HG03103 (cell line): ENCODE measurements around the gene ANKRD11.
"Not testable (repeated sequence)": the region's sequence is repeated elsewhere in the genome, so short reads cannot be mapped to it uniquely, and the experiment has no call there.

Source experiments
- ATAC-seq: cut with Tn5 transposase; IDR thresholded peaks from one replicate; pipeline ENCODE4 v1.9.1; 2021; ENCODE audit warnings: low read depth; ENCODE audit not compliant: unreplicated experiment

ANKRD11 gene

DNA sequence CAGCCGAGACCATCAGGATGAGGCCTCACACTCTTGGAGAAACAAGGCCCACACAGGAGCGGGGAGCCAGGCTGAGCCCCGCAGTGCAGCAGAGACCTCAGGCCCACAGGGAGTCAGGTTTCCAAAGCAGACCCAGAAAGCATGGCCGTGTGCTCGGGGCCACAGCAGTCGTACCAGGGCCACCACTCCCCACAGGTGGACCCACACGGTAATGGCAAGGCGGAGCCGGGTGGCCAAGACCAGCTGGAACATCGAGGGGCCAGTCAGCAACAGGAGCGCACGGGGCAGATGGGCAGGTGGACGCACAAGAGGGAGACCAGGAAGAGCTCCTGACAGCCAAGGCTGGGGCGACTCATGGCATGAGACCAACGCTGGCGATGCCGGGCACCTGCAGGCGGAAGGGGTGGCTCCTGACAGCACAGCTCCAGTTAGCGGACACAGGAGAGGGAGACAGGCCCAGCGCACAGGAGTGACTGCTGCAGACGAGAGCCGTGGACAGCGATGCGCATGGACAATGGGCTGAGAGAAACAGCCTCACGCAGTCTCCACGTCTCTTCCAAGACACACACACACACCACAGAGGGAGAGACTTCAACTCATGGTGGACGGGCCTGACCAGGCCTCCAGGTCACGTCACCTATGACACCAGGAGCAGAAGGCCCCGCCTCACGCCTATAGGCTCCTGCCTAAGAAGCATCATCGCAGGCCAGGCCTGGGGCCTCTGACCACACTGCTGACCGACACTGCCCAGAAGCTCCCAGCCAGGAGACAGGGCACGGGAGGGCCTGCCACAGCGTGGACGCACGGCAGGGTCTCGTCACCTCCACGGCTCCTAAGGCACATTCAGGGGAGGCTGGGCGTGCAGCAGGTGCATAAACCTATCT is 214.3 kb downstream of the ANKRD11 start:
- ATAC-seq, result no peak

DNA sequence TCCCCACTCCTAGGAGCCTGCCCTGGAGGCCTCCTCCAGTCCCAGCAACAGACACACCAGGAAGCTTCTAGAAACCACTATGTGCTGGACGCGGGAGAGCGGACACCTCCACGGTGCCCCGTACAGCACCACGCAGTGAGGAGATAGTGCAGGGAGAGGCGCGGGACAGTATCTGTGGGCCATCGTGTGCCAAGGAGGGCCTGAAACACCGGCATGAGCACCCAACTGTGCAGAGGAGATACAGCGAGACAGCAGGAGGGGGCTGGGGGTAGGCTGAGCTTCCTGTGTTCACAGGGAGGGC is 215.1 kb downstream of the ANKRD11 start:
- ATAC-seq, result no peak

DNA sequence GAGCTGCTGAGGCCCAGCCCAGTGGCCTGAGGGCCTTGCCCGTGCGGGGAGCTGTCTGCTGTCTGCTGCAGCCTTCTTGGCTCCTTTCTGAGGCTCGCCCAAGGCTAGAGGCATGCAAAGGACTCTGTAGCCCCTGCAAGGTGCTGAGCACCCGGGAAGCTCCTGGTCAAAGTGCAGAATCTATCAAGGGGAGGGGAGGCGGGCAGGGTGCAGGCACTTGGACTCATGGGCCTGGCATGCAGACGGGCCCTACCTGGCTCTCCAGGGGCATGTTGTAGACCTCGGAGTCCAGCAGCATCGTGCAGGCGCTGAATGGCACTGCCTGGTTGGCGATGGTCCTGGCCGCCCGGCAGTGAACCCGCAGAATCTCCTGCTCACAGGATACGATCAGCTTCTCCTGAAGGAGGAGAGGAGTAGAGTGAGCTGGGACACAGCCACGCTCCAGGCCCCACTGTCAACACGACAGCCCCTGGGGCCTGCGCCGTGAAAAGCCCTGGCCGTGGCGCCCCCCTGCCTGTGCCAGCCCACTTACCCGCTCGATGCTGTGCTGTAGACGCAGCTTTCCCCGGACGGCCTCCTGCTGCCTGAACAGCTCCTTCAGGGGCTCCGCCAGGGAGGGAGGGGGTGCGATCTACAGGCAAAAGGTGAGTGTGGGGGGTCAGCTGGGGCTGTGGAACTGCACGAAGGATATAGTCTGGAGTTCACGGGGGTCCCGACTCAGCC is 215.6 kb downstream of the ANKRD11 start:
- ATAC-seq, result no peak

DNA sequence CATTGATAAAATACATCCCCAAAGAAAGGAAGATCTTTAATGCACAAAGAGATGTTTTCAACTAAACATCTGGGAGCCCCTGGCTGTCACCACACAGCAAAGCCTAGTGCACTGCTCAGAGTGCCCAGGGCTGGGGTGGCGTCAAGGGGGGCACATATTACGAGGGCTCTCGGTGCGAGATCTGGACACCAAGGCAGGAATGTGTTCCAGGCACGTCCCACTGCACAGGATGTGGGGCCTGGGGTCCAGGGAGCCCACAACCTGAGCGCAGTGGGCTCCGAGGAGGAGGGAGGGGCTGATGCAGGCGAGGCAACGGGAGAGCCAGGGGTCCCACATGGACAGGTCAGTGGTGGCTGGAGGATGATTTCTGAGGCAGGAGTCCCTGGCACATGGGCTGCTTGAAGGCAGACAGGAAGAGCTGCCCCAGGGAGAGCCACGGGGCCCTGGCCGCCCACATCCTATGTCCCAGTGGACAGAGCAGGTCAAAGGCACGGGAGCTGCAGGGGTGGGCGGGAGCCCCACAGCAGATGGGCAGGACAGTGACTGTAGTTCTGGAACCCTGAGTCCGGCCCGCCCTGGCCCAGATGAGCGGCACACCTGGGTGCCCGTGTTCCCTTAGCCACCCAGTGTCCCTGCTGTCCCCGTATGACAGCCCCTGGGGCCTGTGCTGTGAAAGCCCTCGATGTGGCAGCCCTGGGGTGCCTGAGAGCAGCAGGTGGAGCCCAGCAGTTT is 216.5 kb downstream of the ANKRD11 start:
- no peak for ATAC-seq

DNA sequence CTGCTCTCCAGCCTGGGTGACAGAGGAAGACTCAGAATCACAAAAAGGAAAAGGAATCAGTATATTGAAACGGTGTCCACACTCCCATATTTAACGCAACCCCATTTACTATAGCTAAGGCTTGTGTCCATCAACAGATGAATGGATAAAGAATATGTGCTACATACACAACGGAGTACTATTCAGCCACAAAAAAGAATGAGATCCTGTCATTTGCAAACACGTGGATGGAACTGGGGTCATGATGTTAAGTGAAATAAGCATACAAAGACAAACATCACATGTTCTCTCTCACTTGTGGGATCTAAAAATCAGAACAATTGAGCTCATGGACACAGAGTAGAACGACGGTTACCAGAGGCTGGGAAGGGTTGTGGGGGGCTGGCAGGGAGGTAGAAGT is 217.7 kb downstream of the ANKRD11 start:
- no peak for ATAC-seq

DNA sequence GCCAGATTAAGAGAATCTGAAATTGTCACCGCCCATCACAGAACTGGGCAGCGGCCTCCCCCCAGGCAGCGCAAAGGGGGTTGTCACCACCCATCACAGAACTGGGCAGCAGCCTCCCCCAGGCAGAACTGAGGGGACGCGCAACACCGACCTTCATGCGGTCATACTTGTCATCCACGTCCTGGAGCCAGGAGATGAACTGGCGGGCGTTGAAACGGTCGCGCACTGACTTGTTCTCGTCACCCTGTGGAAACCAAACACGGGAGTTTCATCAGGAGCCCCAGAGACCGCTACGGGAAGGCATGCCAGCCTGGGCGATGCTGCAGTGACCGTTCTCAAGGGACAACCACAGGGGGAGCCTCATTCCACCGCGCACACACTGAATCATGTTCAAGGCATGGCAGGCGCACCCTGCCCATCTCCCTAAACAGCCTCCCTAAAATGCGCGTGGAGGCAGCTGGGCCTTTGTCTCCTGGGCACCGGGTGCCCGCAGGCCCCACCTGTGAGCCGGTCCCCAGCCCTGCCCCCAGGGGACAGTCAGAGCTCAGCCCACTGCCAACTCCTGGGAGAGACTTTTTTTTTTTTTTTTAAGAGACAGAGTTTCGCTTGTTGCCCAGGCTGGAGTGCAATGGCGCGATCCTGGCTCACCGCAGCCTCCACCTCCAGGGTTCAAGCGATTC is 219.6 kb downstream of the ANKRD11 start:
- no peak for ATAC-seq

DNA sequence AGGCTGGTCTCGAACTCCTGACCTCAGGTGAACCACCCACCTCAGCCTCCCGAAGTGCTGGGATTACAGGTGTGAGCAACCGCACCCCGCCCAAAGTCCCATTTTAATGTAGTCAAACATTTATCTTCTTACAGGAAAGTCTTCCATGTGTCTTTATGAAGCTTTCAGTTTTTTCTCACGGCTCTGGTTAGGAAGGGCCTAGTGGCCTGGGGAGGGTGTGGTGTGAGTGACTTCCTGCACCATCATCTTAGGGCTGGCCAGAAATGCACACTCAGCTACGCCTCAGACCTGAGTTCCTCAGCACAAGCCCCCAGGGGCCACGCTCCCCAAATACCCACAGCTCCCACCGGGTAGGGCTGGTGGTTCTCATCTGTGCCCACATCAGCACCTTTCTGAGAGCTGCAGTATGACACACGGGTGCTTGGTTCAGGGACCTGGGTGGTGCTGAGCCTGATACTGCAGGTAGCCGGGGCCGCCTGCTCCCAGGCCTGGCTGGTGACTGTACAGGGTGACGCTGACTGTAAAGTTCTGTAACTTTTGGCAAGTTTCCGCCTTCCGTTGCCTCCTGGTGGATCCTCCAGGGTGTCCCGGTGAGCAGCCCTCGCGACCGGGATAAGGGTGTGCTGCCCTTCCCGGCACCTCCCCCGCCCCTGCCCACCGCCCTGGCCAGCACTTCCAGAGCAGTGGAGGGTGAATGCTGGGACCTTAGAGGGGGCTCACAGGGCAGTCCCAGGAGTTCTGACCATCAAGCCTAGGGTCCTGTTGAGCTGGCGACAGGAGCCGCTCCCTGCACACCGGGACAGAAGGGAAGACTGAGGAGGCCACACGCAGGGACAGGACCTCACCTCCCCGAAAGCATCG is 220.3 kb downstream of the ANKRD11 start:
- no peak for ATAC-seq

DNA sequence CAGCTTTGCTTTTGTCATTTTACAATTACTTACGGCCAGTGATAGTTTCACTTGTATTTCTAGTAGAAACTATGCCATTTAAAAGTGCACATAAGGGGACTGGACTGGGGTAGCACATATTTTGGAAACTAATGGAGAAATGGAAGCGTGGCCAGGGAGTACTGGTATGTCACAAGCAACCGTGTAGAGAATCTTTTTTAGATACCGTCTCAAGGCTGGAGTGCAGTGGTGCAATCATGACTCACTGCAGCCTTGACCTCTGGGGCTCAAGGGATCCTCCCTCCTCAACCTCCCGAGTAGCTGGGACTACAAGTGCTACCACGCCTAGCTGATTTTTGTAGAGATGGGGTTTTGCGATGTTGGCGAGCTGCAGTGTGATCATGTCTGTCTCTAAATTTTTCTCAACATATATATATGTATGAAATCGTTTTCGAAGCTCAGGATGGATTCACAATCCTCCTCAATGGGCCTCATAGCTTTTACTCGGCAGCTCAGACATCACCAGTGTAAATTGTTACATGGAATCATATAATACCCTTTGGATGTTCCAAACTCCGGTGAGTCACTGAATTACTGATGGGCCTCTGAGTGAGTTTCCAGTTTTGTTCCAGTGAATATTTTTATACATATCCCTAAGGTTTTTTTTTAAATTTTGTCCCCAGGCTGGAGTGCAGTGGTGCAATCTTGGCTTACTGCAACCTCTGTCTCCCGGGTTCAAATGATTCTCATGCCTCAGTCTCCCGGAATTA is 221.2 kb downstream of the ANKRD11 start:
- ATAC-seq, result no peak

DNA sequence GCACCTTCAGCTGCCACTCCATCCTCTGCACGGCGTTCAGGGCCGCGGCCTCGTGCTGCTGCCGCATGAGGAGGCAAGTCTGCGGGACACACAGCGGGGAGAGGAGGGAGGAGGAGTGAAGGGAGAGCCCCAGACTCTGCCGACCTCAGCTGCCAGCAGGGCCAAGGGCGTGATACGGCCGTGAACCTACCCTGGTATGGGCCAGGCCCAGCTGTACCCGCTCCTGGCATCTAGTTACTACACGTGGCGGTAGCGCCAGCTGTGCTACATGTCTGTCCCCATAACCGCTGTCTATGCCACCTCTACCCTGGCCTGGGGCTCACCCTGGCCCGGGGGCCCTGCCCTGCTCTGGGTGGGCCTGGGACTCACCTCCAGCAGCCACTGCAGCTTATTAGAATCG is 221.8 kb downstream of the ANKRD11 start:
- ATAC-seq, result no peak

DNA sequence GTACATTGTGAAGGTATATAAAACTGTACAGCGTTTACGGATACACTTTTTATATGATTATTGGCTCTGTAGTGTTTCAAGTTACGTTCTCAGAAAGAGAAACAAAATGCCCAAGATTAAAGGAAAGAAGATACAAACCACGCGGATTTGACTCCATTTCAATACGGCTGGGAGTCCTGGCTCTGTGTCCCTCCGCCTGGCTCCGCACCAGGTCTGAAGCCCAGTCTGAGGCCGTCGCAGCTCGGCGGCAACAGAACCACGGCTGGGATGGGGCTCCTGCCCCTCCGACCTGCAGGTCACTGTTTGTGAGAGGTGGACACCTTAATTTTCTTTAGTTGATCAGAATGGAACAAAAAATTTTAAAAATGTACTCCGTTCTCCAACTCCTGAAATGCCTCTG is 222.6 kb downstream of the ANKRD11 start:
- ATAC-seq, result not testable (repeated sequence)

DNA sequence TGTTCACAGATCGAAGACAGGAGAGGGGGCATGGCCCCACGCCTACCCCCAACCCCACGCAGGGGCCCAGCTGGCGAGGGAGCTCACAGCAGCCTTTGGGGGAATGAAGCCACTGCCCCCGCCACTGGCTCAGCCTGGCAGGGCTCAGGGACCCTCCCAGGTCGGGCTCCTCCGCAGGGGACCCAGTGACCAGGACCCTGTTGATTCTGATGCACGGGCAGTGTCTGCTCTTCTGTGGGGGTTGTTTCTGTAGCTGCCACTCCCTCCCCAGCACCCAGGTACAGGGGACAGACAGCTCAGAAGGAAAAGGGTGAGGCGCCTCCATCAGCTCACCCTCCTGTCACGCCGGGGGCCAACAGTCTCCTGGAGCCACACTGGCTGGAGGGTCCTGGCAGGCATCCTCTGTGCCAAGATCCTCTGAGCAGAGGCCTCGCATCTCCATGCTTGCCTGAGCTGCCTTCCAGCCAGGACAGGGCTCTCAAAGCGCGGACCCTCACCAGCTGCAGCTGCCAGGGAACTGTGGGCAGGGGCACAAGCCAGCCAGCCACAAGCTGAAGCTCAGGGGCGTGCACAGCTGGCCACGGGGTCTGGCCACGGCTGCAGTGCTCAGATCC is 223.7 kb downstream of the ANKRD11 start:
- ATAC-seq, result no peak

DNA sequence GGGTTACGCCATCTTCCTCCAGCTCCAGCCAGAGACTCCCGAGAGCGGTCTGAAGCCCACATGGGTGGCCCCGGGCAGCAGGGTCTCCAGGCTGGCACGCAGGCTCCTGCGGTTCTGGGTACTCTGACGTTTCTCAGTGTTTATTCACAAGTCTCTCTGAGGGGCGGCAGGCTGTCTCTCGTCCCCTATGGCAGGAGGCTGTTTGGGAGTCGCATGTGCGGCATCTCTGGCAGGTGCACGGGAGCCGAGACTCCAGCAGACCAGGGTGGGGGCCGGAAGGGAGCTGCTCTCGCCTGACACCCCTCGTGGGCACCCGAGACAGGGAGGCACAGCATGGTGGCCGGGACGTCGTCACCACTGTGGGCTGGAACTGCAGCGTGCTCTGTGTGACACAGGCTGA is 224.7 kb downstream of the ANKRD11 start:
- ATAC-seq, result no peak

DNA sequence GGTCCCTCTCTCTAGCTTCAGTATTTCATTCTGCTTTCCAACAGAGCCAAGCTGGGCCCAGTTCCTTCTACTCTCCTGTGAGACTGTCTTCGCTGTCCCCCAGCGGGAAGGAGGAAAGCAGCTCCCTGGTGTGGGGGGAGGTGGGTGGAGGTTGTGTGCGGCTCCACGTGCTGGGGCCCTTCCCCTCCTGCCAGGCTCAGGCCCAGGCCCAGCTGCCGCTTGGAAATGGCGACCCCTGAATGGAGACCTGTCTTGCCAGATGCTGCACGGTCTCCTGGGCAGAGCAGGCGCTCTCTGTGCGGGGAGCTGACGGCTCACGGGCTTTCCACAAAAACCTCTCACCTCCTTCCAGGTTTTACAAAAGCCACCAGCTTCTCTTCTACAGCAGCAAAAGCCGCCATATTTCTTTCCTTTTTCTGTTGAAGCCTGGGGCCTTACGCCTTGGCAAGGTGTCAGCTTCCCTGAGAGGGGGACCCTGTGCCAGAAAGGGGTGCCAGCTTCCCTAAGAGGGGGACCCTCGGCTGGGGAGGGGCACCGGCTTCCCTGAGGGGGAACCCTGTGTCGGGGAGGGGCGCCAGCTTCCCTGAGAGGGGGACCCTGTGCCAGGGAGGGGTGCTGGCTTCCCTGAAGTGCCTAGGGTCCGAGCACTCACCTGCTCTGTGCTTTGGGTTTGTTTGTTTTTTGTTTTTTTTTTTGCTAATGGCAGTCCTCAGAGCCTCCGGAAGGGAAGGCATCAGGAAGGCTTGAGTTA is 225.4 kb downstream of the ANKRD11 start:
- ATAC-seq, result no peak

DNA sequence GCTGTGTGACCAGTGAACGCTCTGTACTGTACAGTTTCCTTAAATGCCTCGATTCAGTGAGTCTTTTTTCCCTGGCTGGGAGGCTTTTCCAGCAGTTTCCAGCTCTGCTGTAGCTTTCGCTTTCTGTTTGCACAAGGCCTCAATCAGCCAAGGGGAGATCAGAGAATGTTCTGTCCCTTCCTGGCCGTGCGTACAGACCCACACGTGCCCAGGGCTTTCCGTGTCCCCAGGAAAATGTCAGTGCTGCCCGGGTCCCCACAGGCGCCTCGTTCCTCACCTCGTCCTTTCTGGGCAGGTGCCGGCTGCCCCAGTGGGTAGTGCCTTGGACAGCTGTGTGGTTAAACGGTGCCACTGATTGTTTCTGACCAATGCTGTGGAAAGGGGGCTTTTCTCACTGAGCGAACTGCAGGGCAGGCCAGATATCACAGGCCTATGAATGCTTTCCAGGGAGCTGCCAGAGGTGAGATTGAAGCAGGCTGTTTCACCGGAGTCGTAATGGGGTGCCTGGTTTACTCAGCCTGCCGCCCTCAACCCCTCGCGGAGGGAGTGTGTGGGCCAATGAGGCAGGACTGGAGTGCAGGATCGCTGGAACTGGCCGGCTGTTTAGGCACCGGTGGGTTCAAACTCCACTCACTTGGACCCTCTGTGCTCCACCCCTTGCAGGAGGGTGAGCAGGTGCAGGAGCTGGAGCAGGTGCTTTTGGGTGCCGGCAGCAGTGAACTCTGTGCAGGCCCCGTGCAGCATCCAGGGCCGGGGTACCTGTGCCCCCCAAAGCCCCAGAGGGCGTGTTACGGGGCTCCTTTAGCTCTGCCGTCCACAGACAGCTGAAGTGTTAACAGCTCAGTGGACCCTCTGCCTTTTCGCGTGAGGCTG is 228.4 kb downstream of the ANKRD11 start:
- ATAC-seq, result no peak

DNA sequence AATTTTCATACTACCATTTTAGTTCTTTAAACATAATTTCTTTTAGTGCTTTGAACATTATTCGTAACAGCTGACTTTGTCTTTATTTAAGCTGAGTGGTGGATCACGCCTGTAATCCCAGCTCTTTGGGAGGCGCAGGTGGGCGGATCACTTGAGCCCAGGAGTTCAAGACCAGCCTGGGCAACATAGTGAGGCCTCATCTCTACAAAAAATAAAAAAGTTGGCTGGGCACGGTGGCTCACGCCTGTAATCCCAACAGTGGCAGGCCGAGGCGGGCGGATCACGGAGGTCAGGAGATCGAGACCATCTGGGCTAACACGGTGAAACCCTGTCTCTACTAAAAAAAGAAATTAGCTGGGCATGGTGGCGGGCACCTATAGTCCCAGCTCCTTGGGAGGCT is 230.5 kb downstream of the ANKRD11 start:
- not testable (repeated sequence) for ATAC-seq

DNA sequence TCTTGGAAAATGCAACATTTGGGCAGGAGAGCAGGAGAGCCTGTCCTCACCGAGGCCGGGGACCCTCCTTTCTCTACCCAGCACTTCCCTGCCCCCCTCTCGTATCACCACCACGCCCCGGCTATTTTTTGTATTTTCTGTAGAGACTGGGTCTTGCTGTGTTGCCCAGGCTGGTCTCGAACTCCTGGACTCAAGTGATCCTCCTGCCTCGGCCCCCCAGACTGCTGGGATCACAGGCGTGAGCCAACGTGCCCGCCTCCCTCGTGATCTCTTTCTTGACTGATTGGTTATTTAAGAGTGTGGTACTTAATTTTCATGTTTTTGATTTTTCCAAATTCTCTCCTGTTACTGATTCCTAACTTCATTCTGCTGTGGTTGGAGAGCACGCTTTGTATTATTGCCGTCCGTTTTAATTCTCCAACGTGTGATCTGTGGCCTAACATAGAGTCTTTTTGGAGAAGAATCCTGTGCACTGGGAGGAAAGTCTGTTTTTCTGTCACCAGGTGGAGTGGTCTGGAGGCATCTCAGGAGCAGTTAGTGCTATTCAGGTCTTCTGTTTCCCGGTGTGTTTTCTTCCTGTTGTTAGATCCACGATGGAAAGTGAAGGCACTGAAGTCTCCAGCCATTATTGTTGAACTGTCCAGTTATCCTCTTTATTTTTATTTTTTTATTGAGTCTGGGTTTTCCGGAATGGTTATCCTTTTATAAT is 232.4 kb downstream of the ANKRD11 start:
- no peak for ATAC-seq

DNA sequence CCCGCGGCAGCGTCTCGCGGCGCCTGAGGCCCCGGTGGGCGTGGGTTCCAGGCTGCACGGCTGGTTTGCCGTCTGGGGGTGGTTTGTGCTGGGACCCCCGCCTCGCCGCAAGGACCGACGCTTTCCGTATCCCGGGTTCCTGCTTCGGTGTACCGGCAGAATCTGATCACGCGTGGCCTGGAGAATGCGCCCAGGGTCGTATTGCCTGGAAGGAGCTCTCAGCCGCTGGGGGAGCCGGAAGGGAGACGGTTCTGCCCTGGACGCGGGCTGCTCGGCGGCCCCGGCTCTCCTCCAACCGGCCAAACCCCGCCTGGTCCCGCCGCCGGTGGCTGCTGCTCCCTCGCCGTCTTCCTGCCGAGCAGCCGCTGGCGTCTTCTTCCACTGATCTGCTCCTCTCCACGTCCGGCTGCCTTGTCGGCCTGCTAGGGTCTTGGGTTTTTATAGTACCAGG is 233.1 kb downstream of the ANKRD11 start:
- ATAC-seq, result no peak
